IPS-15b (cell line): ENCODE data around the gene CNOT6L.
"Not testable (repeated sequence)": the region's sequence is repeated elsewhere in the genome, so short reads cannot be mapped to it uniquely, and the experiment has no call there.

Source experiments
- H3K27me3 ChIP-seq: one replicate; pipeline ENCODE4 v1.6.1; 2013; ENCODE audit warnings: low read length; ENCODE audit not compliant: control insufficient read depth, insufficient read depth
- H3K36me3 ChIP-seq: one replicate; pipeline ENCODE4 v1.6.1; 2013; ENCODE audit warnings: low read length; ENCODE audit not compliant: control insufficient read depth, insufficient read depth
- H3K4me1 ChIP-seq: one replicate; pipeline ENCODE4 v1.6.1; 2013; ENCODE audit warnings: mild to moderate bottlenecking, low read length; ENCODE audit not compliant: control insufficient read depth, insufficient read depth
- H3K4me3 ChIP-seq: one replicate; pipeline ENCODE4 v1.5.1; 2013; ENCODE audit warnings: low read depth, low read length
- H3K9ac ChIP-seq: one replicate; pipeline ENCODE4 v1.6.1; 2013; ENCODE audit warnings: low read depth, mild to moderate bottlenecking, low read length
- H3K9me3 ChIP-seq: one replicate; pipeline ENCODE4 v1.6.1; 2013; ENCODE audit warnings: mild to moderate bottlenecking, low read length; ENCODE audit not compliant: control insufficient read depth, insufficient read depth

CNOT6L gene

DNA sequence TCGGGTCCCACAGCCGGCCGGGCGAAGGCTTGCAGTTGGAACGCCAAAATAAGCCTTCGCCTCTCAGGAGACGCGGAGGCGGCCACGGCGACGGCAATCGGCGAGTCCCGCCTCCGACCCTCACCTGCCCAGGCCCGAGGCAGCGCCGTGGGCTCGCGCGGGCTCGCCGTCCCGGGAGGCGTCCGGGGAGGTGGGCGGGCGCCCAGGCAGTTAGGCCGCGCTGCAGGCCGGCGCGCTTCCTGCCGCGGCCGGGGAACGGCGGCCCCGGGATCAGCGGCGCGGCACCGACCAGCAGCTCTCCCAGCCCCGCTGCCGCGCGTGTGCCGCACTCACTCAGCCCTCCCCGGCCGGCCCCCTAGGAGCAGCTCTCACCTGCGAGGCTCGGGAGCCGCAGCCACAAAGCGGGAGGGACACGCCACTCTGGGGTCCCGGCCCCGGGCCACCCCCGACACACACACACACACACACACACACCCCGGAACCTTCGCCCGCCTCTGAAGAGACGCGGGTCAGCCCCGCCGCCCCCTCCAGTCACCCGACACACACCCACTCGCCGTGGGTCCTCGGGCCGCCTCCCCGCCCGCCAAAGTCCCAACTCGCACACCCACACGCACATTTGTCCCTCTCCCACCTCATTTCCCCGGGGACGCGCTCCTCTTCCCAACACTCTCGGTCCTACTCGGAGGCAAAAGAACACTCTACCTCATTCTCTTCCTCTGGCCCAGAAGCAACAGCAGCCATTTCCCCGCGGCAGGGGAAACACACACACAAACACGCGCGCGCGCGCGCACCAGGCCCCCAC is at the start of gene CNOT6L:
Gene CNOT6L (minus strand): TSS at position 767 of the 802 bp plus-strand sequence. CDS start 60 bp downstream, at position 707.
- H3K4me1 ChIP-seq: peaks cover 4% of the 10 kb centered on the region
- peaks cover 8% of the 10 kb centered on the region for H3K27me3 ChIP-seq
- H3K9ac ChIP-seq: peak within 1 kb of the TSS; percentile 75
- peak within 1 kb of the TSS; percentile 88 for H3K4me3 ChIP-seq
- H3K36me3 ChIP-seq: no peaks in the 10 kb centered on the region
- no peaks in the 10 kb centered on the region for H3K9me3 ChIP-seq

DNA sequence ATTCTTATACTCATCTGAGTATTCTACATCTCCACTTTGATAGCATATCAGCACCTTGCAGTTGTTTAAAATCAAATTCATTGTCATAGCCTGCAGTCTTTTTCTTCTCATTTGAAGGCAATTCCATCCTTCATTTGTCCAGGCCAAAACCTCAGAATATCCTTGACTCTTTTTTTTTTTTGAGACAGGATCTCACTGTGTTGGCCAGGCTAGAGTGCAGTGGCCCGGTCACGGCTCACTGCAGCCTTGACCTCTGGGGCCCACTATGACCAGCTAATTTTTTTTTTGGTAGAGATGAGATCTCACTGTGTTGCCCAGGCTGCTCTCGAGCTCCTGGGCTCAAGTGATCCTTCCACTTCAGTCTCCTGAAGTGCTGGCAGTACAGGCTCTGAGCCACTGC is 46.1 kb upstream of the CNOT6L start:
- no peak overlapping the region for H3K4me3 ChIP-seq
- no peaks in the 10 kb centered on the region for H3K27me3 ChIP-seq
- H3K9me3 ChIP-seq: no peaks in the 10 kb centered on the region
- peaks cover 6% of the 10 kb centered on the region for H3K4me1 ChIP-seq
- no peaks in the 10 kb centered on the region for H3K36me3 ChIP-seq
- no peak overlapping the region for H3K9ac ChIP-seq

DNA sequence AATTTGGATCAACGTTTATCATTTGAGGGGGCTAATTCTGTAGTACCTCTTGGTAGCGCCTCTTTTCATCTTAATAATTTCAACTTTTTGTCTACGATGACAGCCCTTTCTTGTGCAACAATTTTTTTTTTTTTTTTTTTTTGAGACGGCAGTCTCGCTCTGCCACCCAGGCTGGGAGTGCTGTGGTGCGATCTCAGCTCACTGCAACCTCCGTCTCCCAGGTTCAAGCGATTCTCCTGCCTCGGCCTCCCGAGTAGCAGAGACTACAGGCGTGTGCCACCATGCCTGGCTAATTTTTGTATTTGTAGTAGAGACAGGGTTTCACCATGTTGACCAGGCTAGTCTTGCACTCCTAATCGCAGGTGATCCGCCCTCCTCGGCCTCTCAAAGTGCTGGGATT is 44.2 kb upstream of the CNOT6L start:
- Histone ChIP-seq H3K4me3 (peak overlapping the region; percentile 94), H3K9ac (peak overlapping the region; percentile 91)
- not testable (repeated sequence) for H3K36me3 ChIP-seq, H3K4me1 ChIP-seq, H3K9me3 ChIP-seq, H3K27me3 ChIP-seq

DNA sequence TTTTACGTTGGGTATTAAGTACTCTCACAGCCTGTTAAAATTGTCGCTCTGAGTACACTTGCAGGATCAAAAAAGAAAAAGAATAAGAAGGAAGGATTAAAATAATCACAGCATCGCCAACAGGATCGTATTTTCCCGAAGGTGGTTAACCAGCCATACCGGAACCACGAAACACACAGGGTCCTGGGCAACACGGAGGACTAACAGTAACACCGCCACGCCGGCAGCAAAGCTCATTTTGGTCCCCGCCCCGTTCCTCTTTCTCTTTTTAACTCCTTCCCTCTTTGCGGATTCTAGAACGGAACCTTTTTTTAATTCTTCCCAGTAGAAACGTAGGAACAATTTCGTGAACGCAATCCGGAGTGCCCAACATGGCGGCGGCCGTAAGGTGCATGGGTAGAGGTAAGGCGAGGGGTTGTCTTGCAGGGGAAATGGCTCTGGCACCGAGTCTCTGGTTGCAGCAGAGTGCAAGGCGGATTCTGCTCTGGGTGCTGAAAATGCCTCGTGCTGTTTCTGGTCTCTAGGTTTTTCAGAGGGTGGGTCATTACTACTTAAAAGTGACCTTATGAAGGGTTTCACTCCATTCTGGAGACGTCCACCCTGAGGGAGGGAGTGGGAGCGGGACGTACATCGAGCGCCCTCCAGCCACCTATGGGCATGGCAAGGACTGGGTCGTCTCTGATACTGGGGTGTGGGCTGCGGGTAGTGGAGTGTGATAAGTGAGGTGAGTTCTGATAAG is 43.5 kb upstream of the CNOT6L start, which contains the start of gene MRPL1:
Gene MRPL1 (plus strand): TSS at position 353 of the 739 bp plus-strand sequence. CDS start 19 bp downstream, at position 372.
- peak within 1 kb of the TSS; percentile 91 for H3K9ac ChIP-seq
- peak within 1 kb of the TSS; percentile 94 for H3K4me3 ChIP-seq
- H3K4me1 ChIP-seq: peaks cover 6% of the 10 kb centered on the region
- no peaks in the 10 kb centered on the region for H3K27me3 ChIP-seq
- H3K36me3 ChIP-seq: no peaks in the 10 kb centered on the region
- no peaks in the 10 kb centered on the region for H3K9me3 ChIP-seq

DNA sequence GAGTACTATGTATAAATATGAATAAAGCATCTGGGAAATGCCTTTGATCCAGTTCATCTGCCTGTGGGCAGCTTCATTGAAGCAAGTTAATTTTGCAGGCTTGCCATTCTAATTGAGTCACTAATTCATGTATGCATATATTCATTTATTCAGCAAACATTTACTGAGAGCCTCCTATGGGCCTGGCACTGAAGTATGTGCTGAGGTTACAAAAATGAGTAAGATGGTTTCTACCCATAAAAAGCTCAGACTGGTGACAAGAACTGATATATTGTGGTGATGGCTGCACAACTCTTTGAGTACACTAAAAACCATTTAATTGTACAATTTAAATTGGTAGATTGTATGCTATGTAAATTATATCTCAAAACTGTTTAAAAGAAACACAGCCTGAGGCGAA is 42.3 kb upstream of the CNOT6L start:
- H3K9ac ChIP-seq: no peak overlapping the region
- H3K27me3 ChIP-seq: no peaks in the 10 kb centered on the region
- peaks cover 6% of the 10 kb centered on the region for H3K4me1 ChIP-seq
- H3K4me3 ChIP-seq: peak overlapping the region; percentile 94
- no peaks in the 10 kb centered on the region for H3K9me3 ChIP-seq
- H3K36me3 ChIP-seq: no peaks in the 10 kb centered on the region

DNA sequence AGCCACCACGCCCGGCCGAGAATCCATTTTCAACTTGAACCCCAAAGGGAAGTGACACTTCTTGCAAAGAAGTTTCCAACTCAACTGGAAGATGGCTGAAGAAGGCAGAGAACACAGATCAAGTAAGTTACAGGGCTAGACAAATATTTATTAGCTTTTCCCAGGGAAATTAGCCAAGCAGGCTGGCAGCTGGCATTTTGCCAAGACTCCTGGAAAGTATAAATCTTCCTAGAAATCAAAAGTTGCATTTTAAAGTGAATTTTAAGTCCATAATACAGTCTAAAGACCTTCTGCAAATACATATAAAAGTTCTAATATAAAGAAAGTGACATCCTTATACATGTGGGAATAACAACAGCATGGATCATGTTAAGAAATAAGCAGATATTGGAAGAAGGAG is 40.1 kb upstream of the CNOT6L start:
- Histone ChIP-seq H3K4me3 (no peak overlapping the region), H3K36me3 (no peaks in the 10 kb centered on the region), H3K4me1 (peaks cover 6% of the 10 kb centered on the region), H3K9me3 (no peaks in the 10 kb centered on the region), H3K9ac (no peak overlapping the region), H3K27me3 (no peaks in the 10 kb centered on the region)

DNA sequence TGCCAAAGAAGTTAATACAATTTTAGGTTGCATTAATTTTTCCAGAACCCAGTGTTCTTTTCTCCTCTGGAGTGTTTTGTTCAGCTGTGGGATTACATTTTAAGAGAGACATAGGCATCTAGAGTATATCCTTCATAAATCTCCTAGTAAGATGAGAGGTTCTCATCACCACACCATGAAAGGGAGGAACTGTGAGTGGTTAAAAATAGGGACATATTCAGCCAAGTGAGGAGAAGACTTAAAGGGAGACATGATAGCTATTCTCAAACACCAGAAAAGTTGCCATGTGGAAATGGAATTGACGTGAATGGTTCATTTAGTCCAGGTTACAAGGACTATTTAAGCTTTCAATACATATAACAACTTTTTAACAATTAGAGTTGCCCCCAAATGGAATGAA is 37.0 kb upstream of the CNOT6L start:
- Histone ChIP-seq H3K4me1 (no peaks in the 10 kb centered on the region), H3K27me3 (no peaks in the 10 kb centered on the region), H3K9ac (no peak overlapping the region), H3K9me3 (no peaks in the 10 kb centered on the region), H3K4me3 (no peak overlapping the region), H3K36me3 (no peaks in the 10 kb centered on the region)

DNA sequence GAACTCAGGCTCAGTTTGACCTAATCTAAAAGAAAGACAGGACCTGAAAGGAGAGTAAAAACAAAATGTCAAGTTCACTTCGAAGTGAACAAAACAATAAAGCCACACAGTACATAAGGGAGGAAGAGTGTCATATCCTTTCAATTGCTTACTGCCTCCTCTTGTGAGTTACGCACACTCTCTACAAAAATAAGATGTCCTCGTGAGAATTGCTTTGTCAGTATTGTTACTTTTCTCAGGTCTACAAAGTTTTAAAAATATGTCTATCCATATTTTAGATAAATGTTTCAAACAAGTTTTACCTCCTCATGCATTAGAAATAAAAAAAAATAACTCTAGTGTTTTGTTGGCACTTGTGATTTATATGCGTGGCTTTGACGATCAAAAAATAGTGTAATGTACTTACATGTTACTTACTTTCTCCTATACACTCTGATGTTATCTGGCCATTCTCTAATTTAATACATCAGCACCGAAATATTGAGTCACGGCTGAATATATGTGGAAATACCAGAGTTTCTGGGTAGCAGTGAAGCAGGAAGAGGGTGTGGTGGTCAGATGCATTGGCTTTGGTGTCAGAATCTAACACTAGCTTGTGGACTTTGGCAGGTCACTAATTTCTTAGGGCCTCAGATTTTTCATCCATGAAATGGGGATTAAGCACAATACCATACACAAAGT is 35.4 kb upstream of the CNOT6L start:
- H3K36me3 ChIP-seq: no peaks in the 10 kb centered on the region
- H3K4me3 ChIP-seq: no peak overlapping the region
- H3K27me3 ChIP-seq: no peaks in the 10 kb centered on the region
- no peaks in the 10 kb centered on the region for H3K9me3 ChIP-seq
- H3K4me1 ChIP-seq: no peaks in the 10 kb centered on the region
- no peak overlapping the region for H3K9ac ChIP-seq

DNA sequence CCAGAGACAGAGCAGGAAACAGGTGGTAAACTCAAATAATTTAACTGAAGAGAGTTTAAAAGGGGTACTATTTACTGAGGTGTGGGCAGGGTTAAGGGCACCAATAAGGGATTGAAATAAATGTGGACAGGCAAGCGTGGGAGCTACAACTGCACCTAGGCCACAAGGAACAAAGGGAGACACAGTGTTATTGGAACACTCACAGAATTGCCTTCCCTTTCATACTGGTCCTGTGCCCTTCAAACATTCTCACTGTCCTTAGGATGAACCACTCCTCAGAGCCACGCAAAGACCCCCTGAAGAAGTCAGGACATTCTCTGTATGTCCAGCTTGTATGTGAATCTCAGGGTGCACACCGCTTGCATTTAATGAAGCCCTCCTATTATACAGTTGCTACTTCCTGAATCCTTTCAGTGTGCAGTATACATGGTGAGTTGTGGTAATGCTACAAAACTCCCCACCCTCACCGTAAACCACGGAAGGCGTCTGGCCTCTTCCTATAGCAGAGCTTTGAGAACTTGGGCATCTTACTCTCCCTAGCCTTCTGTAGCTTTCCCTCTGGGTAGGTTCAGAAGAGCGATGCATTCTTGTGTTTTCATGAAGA is 33.8 kb upstream of the CNOT6L start:
- H3K27me3 ChIP-seq: no peaks in the 10 kb centered on the region
- no peaks in the 10 kb centered on the region for H3K36me3 ChIP-seq
- H3K9me3 ChIP-seq: no peaks in the 10 kb centered on the region
- no peak overlapping the region for H3K4me3 ChIP-seq
- H3K9ac ChIP-seq: no peak overlapping the region
- H3K4me1 ChIP-seq: no peaks in the 10 kb centered on the region

DNA sequence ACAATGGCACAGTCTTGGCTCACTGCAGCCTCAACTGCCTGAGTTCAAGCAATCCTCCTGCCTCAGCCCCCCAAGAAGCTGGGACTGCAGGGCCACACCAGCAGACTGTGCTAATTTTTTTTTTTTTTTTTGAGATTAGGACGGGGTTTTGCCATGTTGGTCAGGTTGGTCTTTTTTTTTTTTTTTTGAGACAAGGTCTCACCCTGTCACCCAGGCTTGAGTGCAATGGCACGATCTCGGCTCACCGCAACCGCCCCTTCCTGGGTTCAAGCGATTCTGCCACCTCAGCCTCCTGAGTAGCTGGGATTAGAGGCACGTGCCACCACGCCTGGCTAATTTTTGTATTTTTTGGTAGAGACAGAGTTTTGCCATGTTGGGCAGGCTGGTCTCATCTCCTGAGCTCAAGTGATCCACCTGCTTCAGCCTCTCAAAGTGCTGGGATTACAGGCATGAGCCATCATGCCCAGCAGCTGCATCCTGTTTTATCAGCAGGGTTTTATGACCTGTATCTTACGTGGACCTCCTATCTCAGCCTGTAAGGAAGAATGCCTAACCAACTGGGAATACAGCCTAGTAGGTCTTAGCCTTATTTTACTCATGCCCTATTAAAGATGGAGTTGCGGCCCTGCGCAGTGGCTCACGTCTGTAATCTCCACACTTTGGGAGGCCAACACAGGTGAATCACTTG is 30.3 kb upstream of the CNOT6L start:
- H3K36me3 ChIP-seq: no peaks in the 10 kb centered on the region
- peaks cover 3% of the 10 kb centered on the region for H3K4me1 ChIP-seq
- H3K9me3 ChIP-seq: no peaks in the 10 kb centered on the region
- H3K4me3 ChIP-seq: no peak overlapping the region
- H3K9ac ChIP-seq: no peak overlapping the region
- H3K27me3 ChIP-seq: no peaks in the 10 kb centered on the region

DNA sequence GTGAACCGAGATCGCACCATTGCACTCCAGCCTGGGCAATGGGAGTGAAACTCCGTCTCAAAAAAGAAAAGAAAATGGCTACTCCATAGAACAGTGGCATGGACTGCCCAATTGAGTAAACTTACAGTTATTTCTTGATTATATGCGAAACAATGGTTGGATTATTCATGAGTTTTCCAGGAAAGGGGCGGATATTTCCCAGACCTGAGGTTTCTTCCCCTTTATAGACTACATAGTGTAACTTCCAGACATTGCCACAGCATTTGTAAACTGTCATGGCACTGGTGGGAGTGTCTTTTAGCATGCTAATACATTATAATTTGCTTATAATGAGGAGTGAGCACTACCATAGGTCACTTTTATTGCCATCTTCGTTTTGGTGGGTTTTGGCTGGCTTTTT is 29.3 kb upstream of the CNOT6L start:
- Histone ChIP-seq H3K9ac (no peak overlapping the region), H3K36me3 (no peaks in the 10 kb centered on the region), H3K4me3 (no peak overlapping the region), H3K4me1 (peaks cover 3% of the 10 kb centered on the region), H3K9me3 (no peaks in the 10 kb centered on the region), H3K27me3 (no peaks in the 10 kb centered on the region)
